Glutamatergic neuron (in vitro differentiated cells): ENCODE results near the gene MT2A. TPM values are rescaled to one million over a fixed set of nuclear protein-coding genes. Genes with fewer than 3 reads are reported as not detected.
A peak's percentile ranks its signal among the peaks of the same experiment; 100 is the strongest.

Experiments
- DNase-seq: peaks from one replicate; pipeline ENCODE4 v3.0.0; 2022
- H3K27ac Mint-ChIP-seq: one replicate; pipeline ENCODE4 v1.8.0; 2020; ENCODE audit warnings: mild to moderate bottlenecking, mixed read lengths, inconsistent platforms; ENCODE audit not compliant: unreplicated experiment
- H3K27me3 Mint-ChIP-seq: one replicate; pipeline ENCODE4 v1.8.0; 2020; ENCODE audit warnings: mild to moderate bottlenecking, moderate library complexity, mixed read lengths, inconsistent platforms; ENCODE audit not compliant: unreplicated experiment
- H3K36me3 Mint-ChIP-seq: one replicate; pipeline ENCODE4 v1.8.0; 2020; ENCODE audit warnings: mild to moderate bottlenecking, mixed read lengths, inconsistent platforms; ENCODE audit not compliant: unreplicated experiment
- H3K4me1 Mint-ChIP-seq: one replicate; pipeline ENCODE4 v1.8.0; 2020; ENCODE audit warnings: mild to moderate bottlenecking, low read depth, mixed read lengths, inconsistent platforms; ENCODE audit not compliant: unreplicated experiment
- H3K4me3 Mint-ChIP-seq: one replicate; pipeline ENCODE4 v1.8.0; 2020; ENCODE audit warnings: mild to moderate bottlenecking, mixed read lengths, inconsistent platforms; ENCODE audit not compliant: unreplicated experiment
- H3K9me3 Mint-ChIP-seq: one replicate; pipeline ENCODE4 v1.8.0; 2020; ENCODE audit warnings: mild to moderate bottlenecking, moderate library complexity, mixed read lengths, inconsistent platforms; ENCODE audit not compliant: unreplicated experiment
- CTCF ChIP-seq: fragments of 200-600 bp; sonication (generic); IDR thresholded peaks from one replicate; pipeline ENCODE4 v1.5.0; 2021; ENCODE audit not compliant: partially characterized antibody, unreplicated experiment
- total RNA-seq: library from RNA; stranded (reverse); fragmentation: NEBNext Ultra II Directional; extraction: Animal tissue kit (Norgen Biotek cat#: 25700); gene quantifications from one replicate; pipeline ENCODE4 v1.2.1, GENCODE V29; 2021; ENCODE audit not compliant: unreplicated experiment

The MT2A gene
- total RNA-seq, 1 donor from 2014 or later, result not detected

- Mint-ChIP-seq H3K4me1 (peaks cover 8% of the 10 kb centered on the region), H3K27me3 (peaks cover 49% of the 10 kb centered on the region), H3K9me3 (peaks cover 6% of the 10 kb centered on the region), H3K36me3 (no peaks in the 10 kb centered on the region), H3K4me3 (no peak overlapping the region), H3K27ac (no peak overlapping the region)
- no peak for DNase-seq
- TF ChIP-seq CTCF, result no peak
Measured at GRCh38 chr16:56639045-56639444, 30.7 kb downstream of the MT2A start.

GRCh38 chr16:56640076-56640475 lies 31.7 kb downstream of the MT2A start:
- H3K4me1 Mint-ChIP-seq, result peaks cover 4% of the 10 kb centered on the region
- no peak for TF ChIP-seq CTCF
- DNase-seq, result no peak
- peaks cover 51% of the 10 kb centered on the region for H3K27me3 Mint-ChIP-seq
- H3K9me3 Mint-ChIP-seq, result peaks cover 3% of the 10 kb centered on the region
- no peak overlapping the region for H3K4me3 Mint-ChIP-seq
- H3K27ac Mint-ChIP-seq, result no peak overlapping the region
- H3K36me3 Mint-ChIP-seq, result no peaks in the 10 kb centered on the region

- no peak for DNase-seq
- no peaks in the 10 kb centered on the region for H3K36me3 Mint-ChIP-seq
- no peak for TF ChIP-seq CTCF
- H3K27ac Mint-ChIP-seq, result no peak overlapping the region
- H3K4me1 Mint-ChIP-seq, result peaks cover 3% of the 10 kb centered on the region
- H3K4me3 Mint-ChIP-seq, result no peak overlapping the region
- H3K27me3 Mint-ChIP-seq, result peaks cover 48% of the 10 kb centered on the region
- peaks cover 4% of the 10 kb centered on the region for H3K9me3 Mint-ChIP-seq
Measured at GRCh38 chr16:56641166-56641565, 32.8 kb downstream of the MT2A start.

- H3K27ac Mint-ChIP-seq, result no peak overlapping the region
- peak; percentile 36 for DNase-seq
- no peaks in the 10 kb centered on the region for H3K36me3 Mint-ChIP-seq
- TF ChIP-seq CTCF, result no peak
- peaks cover 46% of the 10 kb centered on the region for H3K27me3 Mint-ChIP-seq
- H3K9me3 Mint-ChIP-seq, result peaks cover 4% of the 10 kb centered on the region
- H3K4me3 Mint-ChIP-seq, result peak overlapping the region; percentile 40
- H3K4me1 Mint-ChIP-seq, result no peaks in the 10 kb centered on the region
Measured at GRCh38 chr16:56643080-56643778, 34.8 kb downstream of the MT2A start.

- no peak for TF ChIP-seq CTCF
- no peaks in the 10 kb centered on the region for H3K4me1 Mint-ChIP-seq
- peak overlapping the region; percentile 40 for H3K4me3 Mint-ChIP-seq
- no peak overlapping the region for H3K27ac Mint-ChIP-seq
- peaks cover 4% of the 10 kb centered on the region for H3K9me3 Mint-ChIP-seq
- H3K36me3 Mint-ChIP-seq, result no peaks in the 10 kb centered on the region
- H3K27me3 Mint-ChIP-seq, result peaks cover 43% of the 10 kb centered on the region
- no peak for DNase-seq
Measured at GRCh38 chr16:56643833-56644232, 35.4 kb downstream of the MT2A start.
